NCI-H128 (cell line): Measurements from ENCODE around the gene PTGER4.
"Not testable (repeated sequence)": the region's sequence is repeated elsewhere in the genome, so short reads cannot be mapped to it uniquely, and the experiment has no call there.

Experiments
- DNase-seq: peaks from one replicate; lab custom pipeline; 2025; ENCODE audit not compliant: unreplicated experiment; lab: John Stamatoyannopoulos, UW

PTGER4 gene

DNA sequence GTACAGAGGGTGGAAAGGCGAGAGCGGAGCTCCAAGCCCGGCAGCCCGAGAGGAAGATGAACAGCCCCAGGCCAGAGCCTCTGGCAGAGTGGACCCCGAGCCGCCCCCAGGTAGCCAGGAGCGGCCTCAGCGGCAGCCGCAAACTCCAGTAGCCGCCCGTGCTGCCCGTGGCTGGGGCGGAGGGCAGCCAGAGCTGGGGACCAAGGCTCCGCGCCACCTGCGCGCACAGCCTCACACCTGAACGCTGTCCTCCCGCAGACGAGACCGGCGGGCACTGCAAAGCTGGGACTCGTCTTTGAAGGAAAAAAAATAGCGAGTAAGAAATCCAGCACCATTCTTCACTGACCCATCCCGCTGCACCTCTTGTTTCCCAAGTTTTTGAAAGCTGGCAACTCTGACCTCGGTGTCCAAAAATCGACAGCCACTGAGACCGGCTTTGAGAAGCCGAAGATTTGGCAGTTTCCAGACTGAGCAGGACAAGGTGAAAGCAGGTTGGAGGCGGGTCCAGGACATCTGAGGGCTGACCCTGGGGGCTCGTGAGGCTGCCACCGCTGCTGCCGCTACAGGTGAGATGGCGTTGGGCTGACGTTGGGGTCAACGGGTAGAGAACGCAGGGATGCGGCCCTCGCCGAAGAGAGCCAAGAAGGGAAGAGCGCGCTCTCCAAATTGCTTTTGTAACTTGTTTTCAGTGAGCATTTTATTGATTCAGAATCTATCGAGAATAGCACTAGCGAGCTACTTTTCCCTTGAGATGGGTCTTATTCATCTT lies at the start of gene PTGER4:
Gene PTGER4, plus strand, starts transcription at position 3 of the 769 bp plus-strand sequence. CDS start 1,079 bp downstream, outside the sequence.
- DNase-seq: no peak

DNA sequence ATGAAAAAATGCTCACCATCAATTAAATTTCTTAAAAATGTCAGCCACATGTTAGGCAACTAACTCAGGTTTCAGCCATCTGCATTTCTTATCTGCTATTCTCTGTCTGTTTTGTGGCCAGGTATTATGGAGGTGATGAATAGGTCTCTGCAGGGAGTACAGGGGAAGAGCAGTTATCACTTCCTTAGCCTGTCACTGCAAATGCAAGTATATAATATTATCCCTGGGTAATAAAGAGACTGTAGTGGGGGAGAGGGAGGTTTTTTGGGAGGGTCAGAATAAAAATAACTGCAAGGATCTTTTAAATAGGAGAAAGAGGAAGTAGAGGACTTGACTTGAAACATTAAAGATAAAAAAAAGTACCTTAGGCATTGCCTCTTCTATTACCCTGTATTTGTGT lies 49.6 kb upstream of the PTGER4 start:
- DNase-seq: no peak

DNA sequence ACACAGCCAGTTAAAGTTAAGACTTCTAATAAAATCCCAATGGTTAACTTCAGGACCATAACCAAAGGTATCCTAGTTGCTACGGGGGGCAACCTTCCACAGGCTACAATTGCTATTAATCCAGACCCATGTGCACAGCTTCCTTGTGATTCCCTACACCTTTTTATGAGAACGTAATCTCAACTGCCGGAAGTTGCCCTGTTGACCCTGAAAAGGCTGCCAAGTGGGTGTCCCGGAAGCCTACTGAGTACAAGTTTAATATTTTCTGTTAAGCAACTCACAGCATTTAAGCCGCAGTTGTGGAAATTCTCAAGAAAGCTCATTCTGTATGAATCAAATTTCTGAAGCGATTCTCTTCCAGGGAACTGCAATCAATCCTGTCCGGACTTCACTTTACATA lies 48.5 kb upstream of the PTGER4 start:
- no peak for DNase-seq

DNA sequence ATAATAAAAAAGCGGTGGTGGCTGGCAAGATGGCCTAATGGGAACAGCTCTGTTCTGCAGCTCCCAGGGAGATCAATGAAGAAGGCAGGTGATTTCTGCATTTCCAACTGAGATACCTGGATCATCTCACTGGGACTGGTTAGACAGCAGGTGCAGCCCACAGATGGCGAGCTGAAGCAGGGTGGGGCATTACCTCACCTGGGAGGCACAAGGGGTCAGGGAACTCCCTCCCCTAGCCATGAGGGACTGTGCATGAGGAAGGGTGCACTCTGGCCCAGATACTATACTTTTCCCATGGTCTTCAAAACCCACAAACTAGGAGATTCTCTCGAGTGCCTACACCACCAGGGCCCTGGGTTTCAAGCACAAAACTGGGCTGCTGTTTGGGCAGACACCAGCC lies 45.6 kb upstream of the PTGER4 start:
- no peak for DNase-seq

DNA sequence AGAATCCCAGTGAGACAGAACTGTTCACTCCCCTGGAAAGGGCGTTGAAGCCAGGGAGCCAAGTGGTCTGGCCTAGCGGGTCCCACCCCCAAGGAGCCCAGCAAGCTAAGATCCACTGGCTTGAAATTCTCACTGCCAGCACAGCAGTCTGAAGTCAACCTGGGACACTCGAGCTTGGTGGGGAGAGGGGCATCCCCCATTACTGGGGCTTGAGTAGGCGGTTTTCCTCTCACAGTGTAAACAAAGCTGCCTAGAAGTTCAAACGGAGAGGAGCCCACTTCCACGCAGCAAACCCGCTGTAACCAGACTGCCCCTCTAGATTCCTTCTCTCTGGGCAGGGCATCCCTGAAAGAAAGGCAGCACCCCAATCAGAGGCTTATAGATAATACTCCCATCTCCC lies 45.1 kb upstream of the PTGER4 start:
- no peak for DNase-seq

- not testable (repeated sequence) for DNase-seq
Measured at GRCh38 chr5:40639531-40639930, 40.2 kb upstream of the PTGER4 start.

DNA sequence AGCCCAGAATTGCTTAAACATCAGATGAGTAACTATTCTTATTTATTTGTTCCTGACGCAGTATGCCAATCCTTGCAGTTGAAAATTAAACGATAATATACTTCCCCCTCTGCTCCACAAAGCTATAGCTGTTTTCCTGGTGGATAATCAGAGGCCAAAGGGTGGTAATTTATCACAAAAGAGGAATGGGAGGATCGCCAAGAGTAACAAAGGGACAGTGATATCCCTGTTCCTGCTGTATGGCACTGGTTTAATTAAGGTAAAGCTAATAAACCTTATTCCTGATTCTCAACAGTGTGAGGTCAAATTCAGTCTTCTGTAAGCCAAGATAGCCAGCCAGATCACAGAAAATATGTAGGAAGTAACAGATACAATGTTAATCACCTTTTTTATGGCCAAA lies 33.4 kb upstream of the PTGER4 start:
- no peak for DNase-seq

GRCh38 chr5:40648150-40648549 lies 31.6 kb upstream of the PTGER4 start:
- DNase-seq: no peak

DNA sequence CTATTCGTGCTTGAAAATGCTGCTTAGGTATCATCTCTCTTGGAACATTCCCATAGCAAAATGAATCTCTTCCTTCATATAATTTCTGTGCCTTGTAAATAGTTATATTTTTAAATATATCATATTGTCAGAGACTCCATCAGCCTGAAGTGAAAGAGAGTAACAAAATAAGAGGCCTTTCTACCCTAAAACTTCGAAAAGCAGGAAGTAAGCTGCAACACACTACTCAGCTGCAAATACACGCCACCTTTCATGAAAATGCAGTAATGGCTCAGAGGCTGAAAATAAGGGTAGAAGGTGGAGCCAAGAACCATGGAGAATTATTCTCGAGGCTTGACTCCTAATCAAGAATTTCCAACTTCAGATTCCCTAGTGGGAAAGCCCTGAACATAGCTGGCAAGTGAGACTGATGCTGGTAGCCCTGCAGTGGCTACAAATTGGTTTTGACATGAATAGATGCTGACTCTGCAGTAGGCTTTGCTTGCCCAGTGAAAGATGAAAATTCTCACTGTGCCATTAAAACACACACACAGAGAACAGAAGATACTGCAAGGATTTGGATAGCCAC lies 30.2 kb upstream of the PTGER4 start:
- no peak for DNase-seq

- DNase-seq: no peak
Measured at GRCh38 chr5:40651201-40651600, 28.5 kb upstream of the PTGER4 start.

GRCh38 chr5:40652441-40653220 lies 27.1 kb upstream of the PTGER4 start:
- no peak for DNase-seq

DNA sequence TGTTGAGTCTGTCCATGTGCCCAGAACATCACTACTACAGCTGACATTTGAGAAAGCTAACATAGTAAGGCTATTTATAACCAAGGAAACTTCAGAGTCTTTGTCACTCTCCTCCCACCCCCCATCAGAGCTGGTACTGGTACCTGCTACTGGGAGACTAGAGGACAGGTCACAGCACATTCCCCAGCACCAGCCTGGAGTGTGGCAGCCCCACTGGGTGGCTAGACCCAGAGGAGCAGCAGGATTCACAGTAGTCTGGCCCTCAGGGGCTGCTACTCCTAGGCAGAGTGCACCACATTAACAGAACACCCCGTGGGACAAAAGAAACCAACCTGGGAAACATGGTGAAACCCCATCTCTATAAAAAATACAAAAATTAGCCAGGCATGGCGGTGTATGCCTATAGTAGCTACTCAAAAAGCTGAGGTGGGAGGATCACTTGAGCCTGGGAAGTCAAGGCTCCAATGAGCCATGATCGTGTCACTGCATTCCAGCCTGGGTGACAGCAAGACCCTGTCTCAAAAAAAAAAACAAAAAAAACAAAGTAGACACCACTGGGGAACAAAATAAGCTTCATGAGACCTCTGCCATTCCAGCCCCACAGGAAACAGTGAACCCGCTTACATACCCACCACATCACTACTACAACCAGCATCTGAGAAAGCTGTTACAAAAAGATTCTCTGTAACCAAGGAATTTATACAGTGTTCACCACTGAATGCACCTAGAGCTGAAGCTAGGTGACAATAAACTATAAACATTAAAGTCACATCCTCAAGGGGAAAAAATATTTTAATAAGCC lies 26.3 kb upstream of the PTGER4 start:
- DNase-seq: no peak

DNA sequence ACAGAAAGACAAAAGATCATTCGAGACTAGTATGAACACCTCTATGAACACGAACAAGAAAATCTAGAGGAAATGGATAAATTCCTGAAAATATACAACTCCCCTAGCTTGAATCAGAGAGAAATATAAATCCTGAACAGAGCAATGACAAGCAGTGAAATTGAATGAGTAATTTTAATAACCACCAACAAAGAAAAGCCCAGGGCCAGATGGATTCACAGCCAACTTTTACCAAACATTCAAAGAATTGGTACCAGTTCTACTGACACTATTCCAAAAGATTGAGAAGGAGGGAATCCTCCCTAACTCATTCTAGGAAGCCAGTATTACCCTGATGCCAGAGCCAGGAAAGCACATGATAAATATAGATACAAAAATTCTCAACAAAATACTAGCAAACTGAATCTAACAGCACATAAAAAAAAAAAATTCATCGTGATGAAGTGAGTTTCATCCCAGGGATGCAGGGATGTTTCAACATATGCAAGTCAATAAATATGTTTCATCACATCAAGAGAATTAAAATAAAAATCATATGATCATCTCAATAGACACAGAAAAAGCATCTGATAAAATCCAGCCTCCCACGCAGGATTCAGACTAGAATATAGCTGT lies 25.2 kb upstream of the PTGER4 start:
- no peak for DNase-seq

- no peak for DNase-seq
Measured at GRCh38 chr5:40655138-40655537, 24.6 kb upstream of the PTGER4 start.

DNA sequence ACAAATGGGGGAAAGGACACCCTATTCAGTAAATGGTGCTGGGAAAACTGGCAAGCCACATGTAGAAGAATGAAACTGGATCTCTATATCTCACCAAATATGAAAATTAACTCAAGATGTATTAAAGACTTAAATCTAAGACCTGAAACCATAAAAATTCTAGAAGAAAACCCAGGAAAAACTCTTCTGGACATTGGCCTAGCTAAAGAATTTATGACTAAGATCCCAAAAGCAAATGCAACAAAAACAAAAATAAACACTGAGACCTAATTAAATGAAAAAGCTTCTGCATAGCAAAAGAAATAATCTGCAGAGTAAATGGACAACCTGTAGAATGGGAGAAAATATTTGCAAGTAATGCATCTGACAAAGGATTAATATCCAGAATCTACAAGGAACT lies 23.6 kb upstream of the PTGER4 start:
- DNase-seq: not testable (repeated sequence)

- no peak for DNase-seq
Measured at GRCh38 chr5:40656766-40657165, 22.9 kb upstream of the PTGER4 start.

- no peak for DNase-seq
Measured at GRCh38 chr5:40660751-40661150, 19.0 kb upstream of the PTGER4 start.

DNA sequence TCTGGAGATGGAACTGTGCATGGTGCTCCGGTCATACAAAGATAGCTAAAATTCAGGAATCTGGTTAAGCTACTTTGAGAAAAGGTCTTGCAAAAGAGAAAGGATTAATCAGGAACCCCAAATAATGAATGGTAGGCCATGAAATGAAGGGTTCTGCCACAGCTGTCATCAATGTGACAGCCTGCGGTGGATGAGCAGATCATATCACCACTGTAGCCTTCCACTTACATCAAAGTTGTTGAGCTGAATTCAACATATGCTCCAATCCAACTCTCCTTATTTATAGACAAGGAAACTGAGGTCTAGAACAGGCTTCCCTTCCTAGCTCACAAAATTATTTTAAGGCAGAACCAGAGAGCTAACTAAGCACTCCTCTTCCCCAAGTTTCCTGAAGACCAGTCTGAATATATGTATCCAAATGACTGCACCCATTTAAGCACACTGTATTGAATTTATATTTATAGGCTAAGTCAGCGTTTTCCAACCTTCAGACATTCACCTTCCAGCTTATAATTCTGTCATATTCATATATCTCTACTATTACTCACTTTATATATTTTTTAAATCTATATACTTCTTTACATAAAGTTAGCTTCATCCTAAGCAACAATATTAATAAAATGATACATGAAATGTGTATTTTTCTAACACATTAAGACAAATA lies 13.9 kb upstream of the PTGER4 start:
- no peak for DNase-seq

DNA sequence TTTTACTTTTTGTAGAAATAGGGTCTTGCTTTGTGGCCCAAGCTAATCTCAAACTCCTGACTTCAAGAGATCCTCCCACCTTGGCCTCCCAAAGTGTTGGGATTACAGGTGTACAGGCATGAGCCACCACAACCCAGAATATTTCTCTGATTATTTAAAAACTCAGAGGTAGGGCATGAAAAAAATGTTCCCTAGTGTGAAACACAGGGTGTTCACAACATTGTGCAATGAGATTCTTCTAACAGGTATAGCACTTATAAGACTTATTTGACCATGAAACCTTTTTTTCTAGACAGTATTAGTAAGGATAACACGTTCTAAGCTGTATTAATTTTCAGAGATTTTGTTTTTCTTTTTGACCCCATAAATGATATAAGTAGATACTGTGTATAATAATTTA lies 13.1 kb upstream of the PTGER4 start:
- no peak for DNase-seq

- DNase-seq: no peak
Measured at GRCh38 chr5:40667161-40667663, 12.5 kb upstream of the PTGER4 start.
